ENCODE measurements around the gene KCND3.

KCND3 gene

DNA sequence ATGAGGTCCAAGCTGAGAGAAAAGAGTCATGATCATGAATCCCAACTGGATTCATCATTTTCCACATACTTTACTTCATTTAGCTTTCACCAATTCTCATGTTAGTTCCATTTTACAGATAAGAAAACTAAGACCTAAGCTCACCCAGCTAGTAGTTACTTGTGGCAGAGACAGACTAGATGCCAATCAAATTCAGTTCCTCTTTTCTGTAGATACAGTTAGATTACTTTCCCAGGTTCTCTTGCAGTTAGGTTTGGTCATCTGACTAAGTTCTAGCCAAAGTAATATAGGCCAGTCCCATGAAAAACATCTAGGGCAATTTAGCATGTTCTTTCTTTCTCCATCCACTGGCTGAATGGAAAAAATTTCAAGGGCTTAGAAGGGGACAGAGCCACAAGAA is 8.9 kb upstream of the KCND3 start:
- no peak for ATAC-seq
- TF ChIP-seq CSDC2 (CRISPR knock-in tag; IDR thresholded peaks at IDR 0.05): no peak
- TF ChIP-seq ISL1 (CRISPR knock-in tag; IDR thresholded peaks at IDR 0.05): no peak
- no peak for TF ChIP-seq OSR1 (CRISPR knock-in tag; IDR thresholded peaks at IDR 0.05)
- no peak for TF ChIP-seq ESRRG (CRISPR knock-in tag; IDR thresholded peaks at IDR 0.05)
- TF ChIP-seq, protein P1, sequence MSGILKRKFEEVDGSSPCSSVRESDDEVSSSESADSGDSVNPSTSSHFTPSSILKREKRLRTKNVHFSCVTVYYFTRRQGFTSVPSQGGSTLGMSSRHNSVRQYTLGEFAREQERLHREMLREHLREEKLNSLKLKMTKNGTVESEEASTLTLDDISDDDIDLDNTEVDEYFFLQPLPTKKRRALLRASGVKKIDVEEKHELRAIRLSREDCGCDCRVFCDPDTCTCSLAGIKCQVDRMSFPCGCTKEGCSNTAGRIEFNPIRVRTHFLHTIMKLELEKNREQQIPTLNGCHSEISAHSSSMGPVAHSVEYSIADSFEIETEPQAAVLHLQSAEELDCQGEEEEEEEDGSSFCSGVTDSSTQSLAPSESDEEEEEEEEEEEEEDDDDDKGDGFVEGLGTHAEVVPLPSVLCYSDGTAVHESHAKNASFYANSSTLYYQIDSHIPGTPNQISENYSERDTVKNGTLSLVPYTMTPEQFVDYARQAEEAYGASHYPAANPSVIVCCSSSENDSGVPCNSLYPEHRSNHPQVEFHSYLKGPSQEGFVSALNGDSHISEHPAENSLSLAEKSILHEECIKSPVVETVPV (CRISPR knock-in tag; IDR thresholded peaks at IDR 0.05): no peak
- no peak for TF ChIP-seq ZFP3 (CRISPR knock-in tag; IDR thresholded peaks at IDR 0.05)
- TF ChIP-seq RARB (CRISPR knock-in tag; IDR thresholded peaks at IDR 0.05): no peak
- no peak for TF ChIP-seq ZNF70 (CRISPR knock-in tag; IDR thresholded peaks at IDR 0.05)
- TF ChIP-seq PPARA (CRISPR knock-in tag; IDR thresholded peaks at IDR 0.05; ENCODE audit: borderline replicate concordance): no peak
- no peak for TF ChIP-seq ARNTL (CRISPR knock-in tag; IDR thresholded peaks at IDR 0.05; ENCODE audit: borderline replicate concordance, low read depth)

- no peak for ATAC-seq
- TF ChIP-seq BACH2 (CRISPR knock-in tag; IDR thresholded peaks at IDR 0.05; ENCODE audit: borderline replicate concordance): no peak
- TF ChIP-seq ARNTL (CRISPR knock-in tag; IDR thresholded peaks at IDR 0.05; ENCODE audit: borderline replicate concordance, low read depth): no peak
- TF ChIP-seq OSR1 (CRISPR knock-in tag; IDR thresholded peaks at IDR 0.05): no peak
- no peak for TF ChIP-seq CREB5 (CRISPR knock-in tag; IDR thresholded peaks at IDR 0.05; ENCODE audit: low read depth)
- no peak for TF ChIP-seq ZFP3 (CRISPR knock-in tag; IDR thresholded peaks at IDR 0.05)
- TF ChIP-seq ZFP30 (CRISPR knock-in tag; IDR thresholded peaks at IDR 0.05): no peak
- no peak for TF ChIP-seq SNAI2 (CRISPR knock-in tag; IDR thresholded peaks at IDR 0.05)
- TF ChIP-seq ESRRG (CRISPR knock-in tag; IDR thresholded peaks at IDR 0.05): no peak
- TF ChIP-seq CSDC2 (CRISPR knock-in tag; IDR thresholded peaks at IDR 0.05): no peak
- TF ChIP-seq PATZ1 (CRISPR knock-in tag; IDR thresholded peaks at IDR 0.05; ENCODE audit: borderline replicate concordance): no peak
- no peak for TF ChIP-seq ISL1 (CRISPR knock-in tag; IDR thresholded peaks at IDR 0.05)
Measured at GRCh38 chr1:111992476-111992875, 3.0 kb upstream of the KCND3 start.

- ATAC-seq: peak; percentile 54
- TF ChIP-seq CSDC2 (CRISPR knock-in tag; IDR thresholded peaks at IDR 0.05) (no peak), ZNF70 (CRISPR knock-in tag; IDR thresholded peaks at IDR 0.05) (no peak), OSR1 (CRISPR knock-in tag; IDR thresholded peaks at IDR 0.05) (no peak), ZC3H10 (CRISPR knock-in tag; IDR thresholded peaks at IDR 0.05) (no peak), ZNF8 (CRISPR knock-in tag; IDR thresholded peaks at IDR 0.05) (no peak)
Measured at GRCh38 chr1:111990878-111991718, 1.6 kb upstream of the KCND3 start.

GRCh38 chr1:111990026-111990877 is 784 bp upstream of the KCND3 start:
- TF ChIP-seq ESRRG (CRISPR knock-in tag; IDR thresholded peaks at IDR 0.05) (no peak), ZFP3 (CRISPR knock-in tag; IDR thresholded peaks at IDR 0.05) (no peak), BACH2 (CRISPR knock-in tag; IDR thresholded peaks at IDR 0.05; ENCODE audit: borderline replicate concordance) (no peak), TCF4 (CRISPR knock-in tag; IDR thresholded peaks at IDR 0.05; ENCODE audit: borderline replicate concordance) (no peak), ISL1 (CRISPR knock-in tag; IDR thresholded peaks at IDR 0.05) (no peak), SNAI2 (CRISPR knock-in tag; IDR thresholded peaks at IDR 0.05) (no peak), OSR1 (CRISPR knock-in tag; IDR thresholded peaks at IDR 0.05) (no peak), ZNF70 (CRISPR knock-in tag; IDR thresholded peaks at IDR 0.05) (no peak), RARB (CRISPR knock-in tag; IDR thresholded peaks at IDR 0.05) (no peak), ZC3H10 (CRISPR knock-in tag; IDR thresholded peaks at IDR 0.05) (no peak), PPARA (CRISPR knock-in tag; IDR thresholded peaks at IDR 0.05; ENCODE audit: borderline replicate concordance) (no peak), ZNF8 (CRISPR knock-in tag; IDR thresholded peaks at IDR 0.05) (no peak), ZNF565 (CRISPR knock-in tag; conservative IDR thresholded peaks at IDR 0.05; ENCODE audit: low read depth) (no peak), CSDC2 (CRISPR knock-in tag; IDR thresholded peaks at IDR 0.05) (no peak), ARNTL (CRISPR knock-in tag; IDR thresholded peaks at IDR 0.05; ENCODE audit: borderline replicate concordance, low read depth) (no peak), ZFP30 (CRISPR knock-in tag; IDR thresholded peaks at IDR 0.05) (no peak), TOX (CRISPR knock-in tag; IDR thresholded peaks at IDR 0.05; ENCODE audit: borderline replicate concordance) (no peak)
- TF ChIP-seq, protein P1 (CRISPR knock-in tag; IDR thresholded peaks at IDR 0.05): no peak
- TF ChIP-seq, protein P2, sequence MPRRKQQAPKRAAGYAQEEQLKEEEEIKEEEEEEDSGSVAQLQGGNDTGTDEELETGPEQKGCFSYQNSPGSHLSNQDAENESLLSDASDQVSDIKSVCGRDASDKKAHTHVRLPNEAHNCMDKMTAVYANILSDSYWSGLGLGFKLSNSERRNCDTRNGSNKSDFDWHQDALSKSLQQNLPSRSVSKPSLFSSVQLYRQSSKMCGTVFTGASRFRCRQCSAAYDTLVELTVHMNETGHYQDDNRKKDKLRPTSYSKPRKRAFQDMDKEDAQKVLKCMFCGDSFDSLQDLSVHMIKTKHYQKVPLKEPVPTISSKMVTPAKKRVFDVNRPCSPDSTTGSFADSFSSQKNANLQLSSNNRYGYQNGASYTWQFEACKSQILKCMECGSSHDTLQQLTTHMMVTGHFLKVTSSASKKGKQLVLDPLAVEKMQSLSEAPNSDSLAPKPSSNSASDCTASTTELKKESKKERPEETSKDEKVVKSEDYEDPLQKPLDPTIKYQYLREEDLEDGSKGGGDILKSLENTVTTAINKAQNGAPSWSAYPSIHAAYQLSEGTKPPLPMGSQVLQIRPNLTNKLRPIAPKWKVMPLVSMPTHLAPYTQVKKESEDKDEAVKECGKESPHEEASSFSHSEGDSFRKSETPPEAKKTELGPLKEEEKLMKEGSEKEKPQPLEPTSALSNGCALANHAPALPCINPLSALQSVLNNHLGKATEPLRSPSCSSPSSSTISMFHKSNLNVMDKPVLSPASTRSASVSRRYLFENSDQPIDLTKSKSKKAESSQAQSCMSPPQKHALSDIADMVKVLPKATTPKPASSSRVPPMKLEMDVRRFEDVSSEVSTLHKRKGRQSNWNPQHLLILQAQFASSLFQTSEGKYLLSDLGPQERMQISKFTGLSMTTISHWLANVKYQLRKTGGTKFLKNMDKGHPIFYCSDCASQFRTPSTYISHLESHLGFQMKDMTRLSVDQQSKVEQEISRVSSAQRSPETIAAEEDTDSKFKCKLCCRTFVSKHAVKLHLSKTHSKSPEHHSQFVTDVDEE (CRISPR knock-in tag; IDR thresholded peaks at IDR 0.05): no peak
- ATAC-seq: peak; percentile 44

Measured in SK-N-SH treated with all-trans-retinoic acid at 6 μM for 48 hours (cell line).